Ishikawa (cell line): ENCODE measurements around the gene PF4V1.

Experiments used
- CREB1 ChIP-seq: IDR thresholded peaks from 2 replicates; pipeline ENCODE4 v1.6.1; 2012; ENCODE audit warnings: low read depth
- FOXM1 ChIP-seq: IDR thresholded peaks from 2 replicates; pipeline ENCODE4 v1.6.1; 2012; ENCODE audit warnings: low read depth, borderline replicate concordance
- YY1 ChIP-seq: IDR thresholded peaks from 2 replicates; pipeline ENCODE4 v1.6.1; 2012; ENCODE audit warnings: low read depth

- no peak for TF ChIP-seq CREB1
- TF ChIP-seq YY1, result no peak
- no peak for TF ChIP-seq FOXM1
These were observed 8.8 kb upstream of the PF4V1 start for GRCh38 chr4:73844345-73844744.
